HepG2 (cell line): ENCODE results near the gene IP6K3. TPM values are rescaled to one million over a fixed set of nuclear protein-coding genes. Genes with fewer than 3 reads are reported as not detected.

Experiments used
- ADNP ChIP-seq: sonication (generic); formaldehyde crosslinking; IDR thresholded peaks from 2 replicates; pipeline ENCODE4 v1.4.0; 2020; ENCODE audit warnings: missing genetic modification reagents
- CERS6 ChIP-seq: sonication (generic); formaldehyde crosslinking; IDR thresholded peaks from 2 replicates; pipeline ENCODE4 v1.5.0; 2020; ENCODE audit warnings: missing genetic modification reagents
- HNRNPLL ChIP-seq: fragments of 200-400 bp; formaldehyde crosslinking; IDR thresholded peaks from 2 replicates; pipeline ENCODE4 v1.6.1; 2017; ENCODE audit warnings: mild to moderate bottlenecking, low read depth, low read length; ENCODE audit not compliant: poor library complexity, severe bottlenecking
- IKZF1 ChIP-seq: fragments of 450-650 bp; IDR thresholded peaks from 2 replicates; pipeline ENCODE4 v1.7.1; 2016
- MED8 ChIP-seq: sonication (generic); formaldehyde crosslinking; IDR thresholded peaks from 2 replicates; pipeline ENCODE4 v1.8.1; 2023; ENCODE audit warnings: mild to moderate bottlenecking, missing genetic modification reagents; ENCODE audit not compliant: insufficient replicate concordance
- MYPOP ChIP-seq: sonication (generic); formaldehyde crosslinking; IDR thresholded peaks from 2 replicates; pipeline ENCODE4 v1.8.1; 2023; ENCODE audit warnings: mild to moderate bottlenecking, moderate library complexity, missing genetic modification reagents
- NFIC ChIP-seq: IDR thresholded peaks from 2 replicates; pipeline ENCODE4 v1.6.1; 2012; ENCODE audit warnings: mild to moderate bottlenecking, low read length, inconsistent platforms
- PCBP2 ChIP-seq: fragments of 200-400 bp; formaldehyde crosslinking; optimal IDR thresholded peaks from 2 replicates; pipeline ENCODE3; 2018; ENCODE audit warnings: low read length, low read depth; ENCODE audit not compliant: poor library complexity, severe bottlenecking
- RBM22 ChIP-seq: fragments of 200-400 bp; formaldehyde crosslinking; optimal IDR thresholded peaks from 2 replicates; pipeline ENCODE3; 2017; ENCODE audit warnings: mild to moderate bottlenecking, low read length, moderate library complexity
- REPIN1 ChIP-seq: sonication (generic); formaldehyde crosslinking; IDR thresholded peaks from 2 replicates; pipeline ENCODE4 v1.8.0; 2022; ENCODE audit warnings: missing genetic modification reagents, low read depth, mild to moderate bottlenecking, borderline replicate concordance
- RXRA ChIP-seq: sonication (generic); formaldehyde crosslinking; IDR thresholded peaks from 2 replicates; pipeline ENCODE4 v1.5.1; 2020; ENCODE audit warnings: missing genetic modification reagents
- TOE1 ChIP-seq: sonication (generic); formaldehyde crosslinking; IDR thresholded peaks from 2 replicates; pipeline ENCODE4 v1.4.0; 2020; ENCODE audit warnings: mild to moderate bottlenecking, missing genetic modification reagents
- ZBTB21 ChIP-seq: sonication (generic); formaldehyde crosslinking; IDR thresholded peaks from 2 replicates; pipeline ENCODE4 v1.4.0; 2020; ENCODE audit warnings: missing genetic modification reagents
- ZC3H4 ChIP-seq: sonication (generic); formaldehyde crosslinking; IDR thresholded peaks from 2 replicates; pipeline ENCODE4 v1.4.0; 2020; ENCODE audit warnings: missing genetic modification reagents, borderline replicate concordance
- ZFP90 ChIP-seq: sonication (generic); formaldehyde crosslinking; IDR thresholded peaks from 2 replicates; pipeline ENCODE4 v1.8.0; 2022; ENCODE audit warnings: missing genetic modification reagents, mild to moderate bottlenecking, inconsistent platforms, borderline replicate concordance
- ZNF20 ChIP-seq: sonication (generic); formaldehyde crosslinking; IDR thresholded peaks from 2 replicates; pipeline ENCODE4 v1.4.0; 2020; ENCODE audit warnings: mild to moderate bottlenecking, moderate library complexity, missing genetic modification reagents
- ZNF512B ChIP-seq: sonication (generic); formaldehyde crosslinking; IDR thresholded peaks from 2 replicates; pipeline ENCODE4 v1.5.1; 2020; ENCODE audit warnings: missing genetic modification reagents, mild to moderate bottlenecking, borderline replicate concordance
- ZNF660 ChIP-seq: sonication (generic); formaldehyde crosslinking; IDR thresholded peaks from 2 replicates; pipeline ENCODE4 v1.5.1; 2020; ENCODE audit warnings: mild to moderate bottlenecking, low read depth, missing genetic modification reagents, borderline replicate concordance
- polyA plus RNA-seq, 8 experiments: library from polyadenylated mRNA; depleted of rRNA in 3 of 8; stranded (reverse) in 7 of 8; unstranded in 1 of 8; fragments of >200 nt; fragmentation: Illumina TruSeq in 4 of 8; extraction: Trizol in 4 of 8; gene quantifications; 2 replicates each; pipeline versions ENCODE4 v1.2.1 to v1.2.3, GENCODE V29; 2011 to 2016; ENCODE audit warnings: low read depth in 4 of 8, missing spikeins in 1 of 8, mixed read lengths in 1 of 8; ENCODE audit not compliant: insufficient read depth in 1 of 8
- total RNA-seq, 5 experiments: library from RNA; depleted of rRNA; stranded (reverse); fragments of >200 nt; fragmentation: Illumina TruSeq; extraction: Trizol; gene quantifications; 2 replicates each; pipeline ENCODE4 v1.2.3, GENCODE V29; 2016; ENCODE audit warnings: low read depth in 1 of 5
- TF ChIP-seq, protein P1 (sequence below): sonication (generic); formaldehyde crosslinking; IDR thresholded peaks from 2 replicates; pipeline ENCODE4 v1.8.1; 2023; ENCODE audit warnings: mild to moderate bottlenecking, inconsistent platforms, moderate library complexity, missing genetic modification reagents, borderline replicate concordance
- TF ChIP-seq, protein P2 (sequence below): sonication (generic); formaldehyde crosslinking; IDR thresholded peaks from 2 replicates; pipeline ENCODE4 v1.8.1; 2022; ENCODE audit warnings: low read depth, mild to moderate bottlenecking, missing genetic modification reagents

The IP6K3 gene
- total and polyA plus RNA-seq, 2 of the 13 experiments (the other 11 are each of a cell fraction or from before 2014, with no cell fraction given), result 0.11 to 0.18 TPM

DNA sequence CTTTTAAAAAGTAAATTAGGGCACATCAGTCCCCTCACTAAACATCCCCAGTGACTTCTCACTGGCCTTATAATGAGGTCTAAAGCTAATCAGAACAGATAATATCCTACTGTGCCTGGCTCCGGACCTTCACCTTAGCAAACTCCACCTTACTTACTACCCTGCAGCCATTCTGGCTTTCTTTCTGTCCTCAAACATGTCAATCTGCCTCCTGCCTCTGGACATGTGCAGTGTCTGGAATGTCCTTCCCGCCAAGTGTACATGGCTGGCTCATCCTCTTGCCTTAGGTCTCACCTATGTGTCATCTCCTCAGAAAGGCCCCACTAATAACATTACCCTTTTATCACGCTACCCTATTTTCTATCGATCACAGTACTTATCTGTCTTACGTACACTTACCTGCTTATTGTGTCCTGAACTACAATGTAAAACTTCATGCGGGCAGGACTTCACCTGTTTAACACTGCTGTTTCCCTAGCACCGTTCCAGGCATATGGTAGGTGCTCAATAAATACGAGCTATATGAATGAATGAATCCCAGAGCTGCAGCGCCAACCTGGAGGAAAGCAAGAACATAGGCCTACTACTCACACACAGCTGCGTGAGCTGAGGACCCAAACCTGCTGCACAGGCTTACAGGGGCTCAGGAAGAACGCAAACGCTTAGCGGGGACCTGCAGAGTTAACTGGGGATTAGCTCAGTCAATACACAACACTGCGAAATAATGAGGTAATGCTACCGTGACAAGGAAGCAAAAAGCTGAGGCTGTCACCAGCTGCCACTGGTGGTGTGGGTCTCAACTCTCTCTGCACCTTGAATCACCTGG is 36.2 kb downstream of the IP6K3 start (continued):
- TF ChIP-seq MYPOP (CRISPR knock-in tag), result no peak
- no peak for TF ChIP-seq ZNF660 (CRISPR knock-in tag)
- no peak for TF ChIP-seq ZBTB21 (CRISPR knock-in tag)
- no peak for TF ChIP-seq IKZF1
- no peak for TF ChIP-seq RBM22
- TF ChIP-seq ADNP (CRISPR knock-in tag), result no peak
- TF ChIP-seq ZNF512B (CRISPR knock-in tag), result no peak
- TF ChIP-seq RXRA, result no peak
- TF ChIP-seq PCBP2, result no peak
- TF ChIP-seq, protein P1, sequence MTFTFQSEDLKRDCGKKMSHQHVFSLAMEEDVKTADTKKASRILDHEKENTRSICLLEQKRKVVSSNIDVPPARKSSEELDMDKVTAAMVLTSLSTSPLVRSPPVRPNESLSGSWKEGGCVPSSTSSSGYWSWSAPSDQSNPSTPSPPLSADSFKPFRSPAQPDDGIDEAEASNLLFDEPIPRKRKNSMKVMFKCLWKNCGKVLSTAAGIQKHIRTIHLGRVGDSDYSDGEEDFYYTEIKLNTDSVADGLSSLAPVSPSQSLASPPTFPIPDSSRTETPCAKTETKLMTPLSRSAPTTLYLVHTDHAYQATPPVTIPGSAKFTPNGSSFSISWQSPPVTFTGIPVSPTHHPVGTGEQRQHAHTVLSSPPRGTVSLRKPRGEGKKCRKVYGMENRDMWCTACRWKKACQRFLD (CRISPR knock-in tag), result no peak
- TF ChIP-seq MED8, result no peak
- TF ChIP-seq ZNF20 (CRISPR knock-in tag), result no peak
- no peak for TF ChIP-seq HNRNPLL
- TF ChIP-seq ZFP90 (CRISPR knock-in tag), result 0 out of 2 replicates have a peak, but pooled peaks have one; percentile 51
- no peak for TF ChIP-seq CERS6 (CRISPR knock-in tag)
- TF ChIP-seq, protein P2, sequence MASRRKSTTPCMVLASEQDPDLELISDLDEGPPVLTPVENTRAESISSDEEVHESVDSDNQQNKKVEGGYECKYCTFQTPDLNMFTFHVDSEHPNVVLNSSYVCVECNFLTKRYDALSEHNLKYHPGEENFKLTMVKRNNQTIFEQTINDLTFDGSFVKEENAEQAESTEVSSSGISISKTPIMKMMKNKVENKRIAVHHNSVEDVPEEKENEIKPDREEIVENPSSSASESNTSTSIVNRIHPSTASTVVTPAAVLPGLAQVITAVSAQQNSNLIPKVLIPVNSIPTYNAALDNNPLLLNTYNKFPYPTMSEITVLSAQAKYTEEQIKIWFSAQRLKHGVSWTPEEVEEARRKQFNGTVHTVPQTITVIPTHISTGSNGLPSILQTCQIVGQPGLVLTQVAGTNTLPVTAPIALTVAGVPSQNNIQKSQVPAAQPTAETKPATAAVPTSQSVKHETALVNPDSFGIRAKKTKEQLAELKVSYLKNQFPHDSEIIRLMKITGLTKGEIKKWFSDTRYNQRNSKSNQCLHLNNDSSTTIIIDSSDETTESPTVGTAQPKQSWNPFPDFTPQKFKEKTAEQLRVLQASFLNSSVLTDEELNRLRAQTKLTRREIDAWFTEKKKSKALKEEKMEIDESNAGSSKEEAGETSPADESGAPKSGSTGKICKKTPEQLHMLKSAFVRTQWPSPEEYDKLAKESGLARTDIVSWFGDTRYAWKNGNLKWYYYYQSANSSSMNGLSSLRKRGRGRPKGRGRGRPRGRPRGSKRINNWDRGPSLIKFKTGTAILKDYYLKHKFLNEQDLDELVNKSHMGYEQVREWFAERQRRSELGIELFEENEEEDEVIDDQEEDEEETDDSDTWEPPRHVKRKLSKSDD (CRISPR knock-in tag), result peak; percentile 52; the same call in 1 of the 2 replicates
- TF ChIP-seq REPIN1 (CRISPR knock-in tag), result 0 out of 2 replicates have a peak, but pooled peaks have one; percentile 36
- TF ChIP-seq ZC3H4 (CRISPR knock-in tag), result peak; percentile 27; the same call in 1 of the 2 replicates
- no peak for TF ChIP-seq TOE1 (CRISPR knock-in tag)
- TF ChIP-seq NFIC, result no peak
